Kasumi-1 (cell line): ENCODE data around the gene TSPAN15.
"Not testable (repeated sequence)": the region's sequence is repeated elsewhere in the genome, so short reads cannot be mapped to it uniquely, and the experiment has no call there.

ENCODE experiments used
- DNase-seq, 2 experiments: peaks; one replicate each; lab custom pipeline; 2025; lab: John Stamatoyannopoulos, UW

TSPAN15 gene

GRCh38 chr10:69446650-69447151, 4.6 kb upstream of the TSPAN15 start:
- no peak for DNase-seq

- DNase-seq: peak; percentile 80 to 83
These were observed 1.4 kb upstream of the TSPAN15 start for GRCh38 chr10:69449841-69450240.

GRCh38 chr10:69450395-69450794, 870 bp upstream of the TSPAN15 start:
- not testable (repeated sequence) for DNase-seq

GRCh38 chr10:69451784-69452251, 553 bp downstream of the TSPAN15 start:
- no peak for DNase-seq

- no peak for DNase-seq
These were observed 1.6 kb downstream of the TSPAN15 start for GRCh38 chr10:69452676-69453415.

GRCh38 chr10:69453795-69454194, 2.5 kb downstream of the TSPAN15 start:
- DNase-seq: no peak

GRCh38 chr10:69455006-69455763, 3.9 kb downstream of the TSPAN15 start:
- no peak for DNase-seq

GRCh38 chr10:69456880-69457693, 5.8 kb downstream of the TSPAN15 start:
- DNase-seq: no peak

GRCh38 chr10:69457771-69458237, 6.5 kb downstream of the TSPAN15 start:
- no peak for DNase-seq

- DNase-seq: no peak
These were observed 7.3 kb downstream of the TSPAN15 start for GRCh38 chr10:69458430-69459100.

GRCh38 chr10:69459101-69459790, 8.0 kb downstream of the TSPAN15 start:
- no peak for DNase-seq

- no peak for DNase-seq
These were observed 8.8 kb downstream of the TSPAN15 start for GRCh38 chr10:69459893-69460575.

GRCh38 chr10:69460576-69461242, 9.4 kb downstream of the TSPAN15 start:
- DNase-seq: no peak

GRCh38 chr10:69461243-69462025, 10.2 kb downstream of the TSPAN15 start:
- no peak for DNase-seq

- DNase-seq: no peak
These were observed 12.6 kb downstream of the TSPAN15 start for GRCh38 chr10:69463886-69464285.

- DNase-seq: no peak
These were observed 13.1 kb downstream of the TSPAN15 start for GRCh38 chr10:69464401-69464800.

- no peak for DNase-seq
These were observed 13.6 kb downstream of the TSPAN15 start for GRCh38 chr10:69464801-69465401.

GRCh38 chr10:69465457-69466157, 14.3 kb downstream of the TSPAN15 start:
- DNase-seq: no peak
